Ovary (tissue), 9 donors: ENCODE data around the gene MYL5. TPM values are rescaled to one million over a fixed set of nuclear protein-coding genes. Genes with fewer than 3 reads are reported as not detected.

Experiments
- DNase-seq, 5 donors: peaks; one replicate each; pipeline ENCODE4 v3.0.0-alpha.2; 2019 to 2020
- H3K27ac ChIP-seq, 2 donors: fragments of 200-600 bp; one replicate each; pipeline versions ENCODE4 v1.5.1 to v1.8.0; 2019 to 2022
- H3K27me3 ChIP-seq: fragments of 200-600 bp; one replicate; pipeline ENCODE4 v1.8.0; 2022
- H3K36me3 ChIP-seq: fragments of 200-600 bp; sonication (generic); one replicate; pipeline ENCODE4 v1.5.1; 2019
- H3K4me1 ChIP-seq: one replicate; pipeline ENCODE4 v1.8.1; 2013; ENCODE audit warnings: mild to moderate bottlenecking, moderate library complexity; ENCODE audit not compliant: insufficient read depth
- H3K4me3 ChIP-seq: fragments of 200-600 bp; sonication (generic); one replicate; pipeline ENCODE4 v1.5.1; 2017
- H3K9me3 ChIP-seq, 2 donors: fragments of 200-600 bp in 1 of 2; sonication (generic) in 1 of 2; one replicate each; pipeline versions ENCODE4 v1.5.1 to v1.8.1; 2013 to 2019; ENCODE audit warnings: mild to moderate bottlenecking in 1 of 2, moderate library complexity in 1 of 2
- EP300 ChIP-seq: sonication (generic); formaldehyde crosslinking; IDR thresholded peaks from one replicate; pipeline ENCODE4 v1.6.1; 2017; ENCODE audit warnings: antibody characterized with exemption
- POLR2A ChIP-seq: fragments of 450-650 bp; IDR thresholded peaks from one replicate; pipeline ENCODE4 v1.6.1; 2017; ENCODE audit warnings: antibody characterized with exemption, mild to moderate bottlenecking, moderate library complexity
- WGBS, 3 donors: extraction: QIAGEN DNeasy Blood & Tissue Kit in 1 of 3; methylation state at CpG; one replicate each; pipeline versions ENCODE4 v1.1.5 to v1.1.7; 2013 to 2017; 5-methylcytosine and 5-hydroxymethylcytosine counted together
- intact Hi-C, 4 donors: fragments of 100-400 bp; cut with DNase I; formaldehyde crosslinking; loops; one replicate each; pipeline versions ENCODE4 v1.11.0 to v1.15.1; 2022 to 2023
- polyA plus RNA-seq, 2 donors: library from polyadenylated mRNA; stranded (reverse); fragments of 200-250 nt in 1 of 2; fragments of 350-450 nt in 1 of 2; fragmentation: Illumina TruSeq in 1 of 2; extraction: RNeasy Lipid Tissue Mini Kit (QIAGEN cat#74804) in 1 of 2; gene quantifications; one replicate each; pipeline ENCODE4 v1.2.3, GENCODE V29; 2013 to 2014
- total RNA-seq, 7 donors: library from RNA; depleted of rRNA in 2 of 7; stranded (reverse); fragments of >200 nt in 2 of 7; fragmentation: NEBNext Ultra II Directional in 3 of 7; extraction: Animal tissue kit (Norgen Biotek cat#: 25700) in 3 of 7; gene quantifications; one replicate each; pipeline versions ENCODE4 v1.1.0 to v1.2.4, GENCODE V29; 2016 to 2023
- TF ChIP-seq, protein P1 (sequence below), 3 donors: fragments of 450-650 bp in 2 of 3; fragments of 200-600 bp in 1 of 3; IDR thresholded peaks; one replicate each; pipeline versions ENCODE4 v1.5.1 to v1.8.0; 2016 to 2022; ENCODE audit warnings: antibody characterized with exemption in 3 of 3, mild to moderate bottlenecking in 1 of 3
- donor health status: DM: no; HTN: no; CAD: no; lungs with moderate emphysema.
- donor health status: DM: no; HTN: no; CAD: no.
- donor health status: Bipolar disorder and iron deficiency.
- donor health status: DM: yes; HTN: yes; CAD: no.
- donor health status: DM: no; HTN: no; CAD: no.
- donor health status: DM: yes; HTN: yes; CAD: no.

The MYL5 gene
- total and polyA plus RNA-seq, 9 donors, result 4.0 to 18.3 (median 9.3) TPM

- no peak for DNase-seq
- H3K9me3 ChIP-seq, result no peaks in the 10 kb centered on the region
- TF ChIP-seq, protein P1, sequence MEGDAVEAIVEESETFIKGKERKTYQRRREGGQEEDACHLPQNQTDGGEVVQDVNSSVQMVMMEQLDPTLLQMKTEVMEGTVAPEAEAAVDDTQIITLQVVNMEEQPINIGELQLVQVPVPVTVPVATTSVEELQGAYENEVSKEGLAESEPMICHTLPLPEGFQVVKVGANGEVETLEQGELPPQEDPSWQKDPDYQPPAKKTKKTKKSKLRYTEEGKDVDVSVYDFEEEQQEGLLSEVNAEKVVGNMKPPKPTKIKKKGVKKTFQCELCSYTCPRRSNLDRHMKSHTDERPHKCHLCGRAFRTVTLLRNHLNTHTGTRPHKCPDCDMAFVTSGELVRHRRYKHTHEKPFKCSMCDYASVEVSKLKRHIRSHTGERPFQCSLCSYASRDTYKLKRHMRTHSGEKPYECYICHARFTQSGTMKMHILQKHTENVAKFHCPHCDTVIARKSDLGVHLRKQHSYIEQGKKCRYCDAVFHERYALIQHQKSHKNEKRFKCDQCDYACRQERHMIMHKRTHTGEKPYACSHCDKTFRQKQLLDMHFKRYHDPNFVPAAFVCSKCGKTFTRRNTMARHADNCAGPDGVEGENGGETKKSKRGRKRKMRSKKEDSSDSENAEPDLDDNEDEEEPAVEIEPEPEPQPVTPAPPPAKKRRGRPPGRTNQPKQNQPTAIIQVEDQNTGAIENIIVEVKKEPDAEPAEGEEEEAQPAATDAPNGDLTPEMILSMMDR (IDR thresholded peaks at IDR 0.05), result no peak
- no peak for TF ChIP-seq POLR2A
- no peak overlapping the region for H3K4me3 ChIP-seq
- no peaks in the 10 kb centered on the region for H3K36me3 ChIP-seq
- intact Hi-C loops, result no loop called here
- 74 to 81% (median 75%) methylated on average over 9 of the region's 9 CpGs for WGBS, 3 donors
- no peak overlapping the region for H3K27ac ChIP-seq
- H3K4me1 ChIP-seq, result peaks cover 23% of the 10 kb centered on the region
- H3K27me3 ChIP-seq, result no peaks in the 10 kb centered on the region
These were observed 35.8 kb downstream of the MYL5 start for GRCh38 chr4:710116-710515.

GRCh38 chr4:710916-711315 lies 36.6 kb downstream of the MYL5 start:
- Histone ChIP-seq H3K27ac (no peak overlapping the region), H3K27me3 (no peaks in the 10 kb centered on the region), H3K36me3 (no peaks in the 10 kb centered on the region), H3K9me3 (no peaks in the 10 kb centered on the region), H3K4me3 (no peak overlapping the region), H3K4me1 (peaks cover 23% of the 10 kb centered on the region)
- no peak for DNase-seq
- WGBS, 3 donors, result 48 to 75% (median 64%) methylated on average over 13 of the region's 13 CpGs
- intact Hi-C loops, result no loop called here
- TF ChIP-seq, protein P1 (IDR thresholded peaks at IDR 0.05), result no peak
- TF ChIP-seq EP300, result no peak
- TF ChIP-seq POLR2A, result no peak

DNA sequence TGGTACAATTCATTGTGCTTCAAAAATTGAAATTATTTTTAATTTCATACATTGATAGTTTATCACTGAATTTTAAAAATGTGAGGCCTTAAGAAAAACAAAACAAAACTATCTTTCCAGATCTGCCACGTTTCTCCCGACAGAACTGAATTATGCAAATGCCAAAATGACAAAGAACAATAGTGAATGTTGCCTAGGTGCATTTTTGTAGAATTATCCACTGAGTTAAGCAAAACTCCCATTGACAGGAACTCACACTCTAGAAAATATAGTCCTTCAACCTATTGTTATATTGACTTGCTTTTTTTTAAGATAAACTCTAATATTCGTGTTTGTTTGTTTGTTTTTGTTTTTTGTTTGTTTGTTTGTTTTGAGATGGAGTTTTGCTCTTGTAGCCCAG lies 37.8 kb downstream of the MYL5 start:
- no peak overlapping the region for H3K27ac ChIP-seq
- H3K4me1 ChIP-seq, result peaks cover 19% of the 10 kb centered on the region
- 36 to 55% (median 39%) methylated on average over 3 of the region's 3 CpGs for WGBS, 3 donors
- TF ChIP-seq POLR2A (no peak), EP300 (no peak)
- TF ChIP-seq, protein P1 (IDR thresholded peaks at IDR 0.05), result no peak
- no peak overlapping the region for H3K4me3 ChIP-seq
- H3K36me3 ChIP-seq, result no peaks in the 10 kb centered on the region
- no peaks in the 10 kb centered on the region for H3K9me3 ChIP-seq
- no peak for DNase-seq
- intact Hi-C loops, result no loop called here
- H3K27me3 ChIP-seq, result no peaks in the 10 kb centered on the region

DNA sequence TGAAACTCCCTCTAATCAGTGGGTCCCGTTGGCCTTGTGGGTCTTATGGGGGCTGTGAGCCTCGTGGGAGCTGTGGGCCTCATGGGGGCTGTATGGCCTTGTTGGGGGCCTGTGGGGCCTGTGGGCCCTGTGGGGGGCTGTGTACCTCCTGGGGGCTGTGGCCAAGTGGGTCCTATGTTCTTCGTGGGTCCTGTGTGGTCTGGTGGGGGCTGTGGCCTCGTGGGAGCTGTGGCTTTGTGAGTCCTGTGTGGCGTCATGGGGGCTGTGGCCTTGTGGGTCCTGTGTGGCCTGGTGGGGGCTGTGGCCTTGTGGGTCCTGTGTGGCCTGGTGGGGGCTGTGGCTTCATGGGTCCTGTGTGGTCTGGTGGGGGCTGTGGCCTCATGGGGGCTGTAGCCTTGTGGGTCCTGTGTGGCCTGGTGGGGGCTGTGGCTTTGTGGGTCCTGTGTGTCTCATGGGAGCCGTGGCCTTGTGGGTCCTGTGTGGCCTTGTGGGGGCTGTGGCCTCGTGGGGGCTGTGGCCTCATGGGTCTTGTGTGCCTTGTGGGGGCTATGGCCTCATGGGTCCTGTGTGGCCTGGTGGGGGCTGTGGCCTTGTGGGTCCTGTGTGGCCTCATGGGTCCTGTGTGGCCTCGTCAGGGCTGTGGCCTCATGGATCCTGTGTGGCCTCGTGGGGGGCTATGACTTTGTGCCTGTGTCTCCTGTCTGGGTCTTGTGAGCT lies 38.7 kb downstream of the MYL5 start:
- H3K27ac ChIP-seq, result no peak overlapping the region
- no peaks in the 10 kb centered on the region for H3K9me3 ChIP-seq
- intact Hi-C loops, result no loop called here
- no peaks in the 10 kb centered on the region for H3K36me3 ChIP-seq
- DNase-seq, result no peak
- H3K27me3 ChIP-seq, result no peaks in the 10 kb centered on the region
- 51 to 79% (median 69%) methylated on average over 2 to 9 of the region's 9 CpGs for WGBS, 3 donors
- H3K4me1 ChIP-seq, result peaks cover 12% of the 10 kb centered on the region
- H3K4me3 ChIP-seq, result no peak overlapping the region
- TF ChIP-seq, protein P1 (IDR thresholded peaks at IDR 0.05), result no peak
- no peak for TF ChIP-seq EP300
- TF ChIP-seq POLR2A, result no peak
